ENCODE measurements around the gene KAZN.

The KAZN gene

DNA sequence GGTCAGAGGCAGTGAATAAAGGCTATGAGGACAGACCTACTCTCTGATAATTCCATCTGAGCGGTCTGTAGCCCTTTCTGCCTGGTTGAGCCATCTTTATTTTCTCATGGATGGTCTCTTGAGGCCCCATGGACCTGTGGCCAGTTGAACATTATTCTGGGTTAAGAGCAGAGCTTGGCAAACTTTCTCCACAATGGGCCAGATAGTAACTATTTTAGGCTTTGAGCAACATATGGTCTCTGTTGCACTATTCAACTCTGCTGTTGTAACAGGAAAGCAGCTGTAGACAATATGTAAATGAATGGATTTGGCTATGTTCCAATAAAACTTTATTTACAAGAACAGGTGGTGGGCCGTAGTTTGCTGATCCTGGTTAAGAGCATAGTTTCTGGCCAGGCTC, 62.7 kb downstream of the KAZN start:
- no peak overlapping the region for H3K4me3 ChIP-seq (ENCODE audit: low read depth, low read length)
- no peak for DNase-seq (ENCODE audit: low read depth)

DNA sequence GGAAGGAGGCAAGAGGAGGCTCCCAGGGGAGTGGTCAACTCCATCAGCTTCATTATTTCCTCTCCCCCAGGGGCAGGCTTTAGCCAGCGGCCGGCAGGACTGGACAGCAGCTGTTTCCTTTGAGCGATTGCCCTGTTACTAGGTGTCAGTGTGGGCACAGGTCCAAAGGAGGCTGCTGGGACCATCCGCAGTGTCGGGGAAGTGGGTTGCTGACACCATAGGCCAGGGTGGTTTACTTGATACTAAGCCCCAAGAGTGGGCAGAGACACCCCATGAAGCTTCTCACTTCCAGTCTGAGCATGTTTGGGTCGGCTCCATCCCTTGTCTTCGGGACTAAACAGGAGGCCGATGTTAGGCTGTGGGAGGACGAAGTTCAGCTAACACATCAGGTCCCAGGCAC, 63.6 kb downstream of the KAZN start:
- no peak overlapping the region for H3K4me3 ChIP-seq (ENCODE audit: low read depth, low read length)
- no peak for DNase-seq (ENCODE audit: low read depth)

DNA sequence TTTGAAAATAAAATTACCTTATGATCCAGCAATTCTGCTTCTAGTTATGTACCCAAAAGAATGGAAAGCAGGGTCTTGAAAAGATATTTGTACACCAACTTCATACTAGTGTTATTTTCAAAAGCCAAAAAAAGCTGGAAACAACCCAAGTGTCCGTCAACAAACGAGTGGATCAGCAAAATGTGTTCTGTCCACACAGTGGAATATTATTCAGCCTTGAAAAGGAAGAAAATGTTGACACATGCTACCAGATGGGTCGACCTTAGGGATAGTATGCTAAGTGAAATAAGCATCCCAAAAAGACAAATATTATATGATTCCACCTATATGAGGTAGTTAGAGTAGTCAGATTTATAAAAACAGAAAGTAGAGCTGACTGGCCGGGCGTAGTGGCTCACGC, 65.3 kb downstream of the KAZN start:
- no peak for DNase-seq (ENCODE audit: low read depth)
- no peak overlapping the region for H3K4me3 ChIP-seq (ENCODE audit: low read depth, low read length)

DNA sequence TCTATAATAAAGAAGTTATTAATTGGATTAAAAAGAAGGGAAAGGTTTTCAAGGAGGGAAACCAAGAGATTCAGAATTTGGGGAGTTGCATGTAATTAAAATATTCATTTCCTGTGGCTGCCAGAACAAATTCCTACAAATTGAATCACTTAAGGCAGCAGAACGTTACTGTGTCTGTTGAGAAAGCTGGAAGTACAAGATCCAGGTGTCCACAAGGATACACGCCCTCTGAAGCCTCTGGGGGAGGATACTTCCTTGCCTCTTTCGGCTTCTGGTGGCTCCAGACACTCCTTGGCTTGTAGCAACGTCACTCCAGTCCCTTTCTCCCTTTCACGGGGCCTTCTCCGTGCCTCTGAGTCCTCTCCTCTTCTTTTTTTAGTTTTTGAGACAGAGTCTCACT, 67.9 kb downstream of the KAZN start:
- H3K4me3 ChIP-seq (ENCODE audit: low read depth, low read length), result no peak overlapping the region
- DNase-seq (ENCODE audit: low read depth), result no peak

DNA sequence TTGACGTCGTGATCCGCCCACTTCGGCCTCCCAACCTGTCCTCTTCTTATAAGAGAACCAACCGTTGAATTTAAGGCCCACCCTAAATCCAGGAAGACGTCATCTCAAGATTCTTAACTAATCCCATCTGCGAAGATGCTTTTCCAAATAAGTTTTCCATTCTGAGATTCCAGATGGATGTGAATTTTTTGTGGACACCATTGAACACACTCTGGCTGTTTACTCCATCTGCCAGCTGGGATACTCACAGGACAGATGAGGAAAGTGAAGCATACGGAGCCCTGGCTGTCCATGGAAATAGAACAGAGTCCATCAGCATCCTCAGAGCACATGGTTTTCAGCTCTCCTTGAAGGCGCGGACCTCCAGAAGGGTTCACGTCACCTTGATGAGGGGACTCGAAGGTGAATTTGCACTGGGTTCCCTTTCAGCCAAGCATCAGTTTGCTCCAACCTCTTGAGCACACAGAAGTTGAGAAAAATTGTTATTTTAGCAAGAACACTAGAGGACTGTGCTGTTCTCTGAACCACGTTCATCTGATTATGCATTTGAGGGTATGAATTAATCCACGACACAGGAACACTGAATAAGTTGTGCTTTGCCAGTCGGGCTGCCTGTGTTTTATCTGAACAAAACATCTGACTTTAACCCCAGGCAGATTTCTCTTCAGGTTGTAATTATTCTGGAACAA, 68.6 kb downstream of the KAZN start:
- no peak for DNase-seq (ENCODE audit: low read depth)
- H3K4me3 ChIP-seq (ENCODE audit: low read depth, low read length), result no peak overlapping the region

DNA sequence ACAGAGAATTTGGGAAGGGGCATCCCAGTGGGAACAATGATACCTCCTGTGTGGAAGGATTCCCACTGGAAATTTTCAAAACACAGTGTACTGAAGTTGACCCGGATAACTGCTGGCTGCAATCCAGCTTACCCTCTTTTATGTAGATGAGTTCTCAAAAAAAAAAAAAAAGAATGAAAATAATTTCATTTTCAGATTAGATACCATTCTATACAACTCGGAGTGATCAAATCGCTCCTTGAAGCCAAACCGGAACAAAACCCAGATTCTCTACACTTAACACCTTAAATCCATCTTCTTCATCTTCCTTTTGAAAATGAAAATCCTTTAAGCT, 69.1 kb downstream of the KAZN start:
- DNase-seq (ENCODE audit: low read depth), result no peak
- no peak overlapping the region for H3K4me3 ChIP-seq (ENCODE audit: low read depth, low read length)

DNA sequence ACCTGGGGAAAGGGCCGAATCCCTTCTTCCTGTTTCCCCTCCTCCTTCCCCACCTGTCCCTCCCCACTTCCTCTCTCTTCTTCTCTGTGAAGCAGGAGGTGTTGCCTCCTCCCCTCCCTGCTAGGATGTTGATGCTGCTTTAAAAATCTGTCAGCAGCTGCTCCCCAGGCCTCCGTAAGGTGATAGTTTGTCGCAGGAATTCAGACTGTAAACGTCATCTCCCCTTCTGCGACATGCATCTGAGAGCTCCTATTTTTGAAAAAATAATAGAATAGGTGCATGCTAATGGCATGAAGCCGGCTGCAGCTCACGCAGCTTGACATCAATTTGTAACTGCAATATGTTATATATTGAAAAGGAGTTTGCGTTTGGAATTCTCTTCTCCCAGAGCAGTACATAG, 70.1 kb downstream of the KAZN start:
- no peak overlapping the region for H3K4me3 ChIP-seq (ENCODE audit: low read depth, low read length)
- DNase-seq (ENCODE audit: low read depth), result no peak

DNA sequence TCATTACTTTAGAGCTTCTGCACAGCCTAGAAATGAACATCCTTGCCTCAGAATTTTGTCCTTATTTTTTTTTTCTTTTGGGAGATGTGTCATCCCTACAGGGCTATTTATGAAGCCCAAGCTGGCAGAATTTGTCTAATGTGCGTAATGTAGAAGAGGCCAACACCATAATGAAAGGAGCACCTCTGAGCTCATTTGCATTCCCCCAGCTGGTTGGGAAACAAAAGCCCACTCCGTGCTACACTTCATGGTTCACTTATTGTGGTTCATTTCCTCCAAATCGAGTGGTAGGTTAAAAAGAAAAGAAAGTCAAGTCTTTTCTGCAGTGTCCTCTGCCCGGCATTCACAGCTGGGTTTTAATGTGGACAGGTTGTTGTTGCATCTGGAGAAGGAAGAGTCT, 73.5 kb downstream of the KAZN start:
- no peak for DNase-seq (ENCODE audit: low read depth)
- no peak overlapping the region for H3K4me3 ChIP-seq (ENCODE audit: low read depth, low read length)

DNA sequence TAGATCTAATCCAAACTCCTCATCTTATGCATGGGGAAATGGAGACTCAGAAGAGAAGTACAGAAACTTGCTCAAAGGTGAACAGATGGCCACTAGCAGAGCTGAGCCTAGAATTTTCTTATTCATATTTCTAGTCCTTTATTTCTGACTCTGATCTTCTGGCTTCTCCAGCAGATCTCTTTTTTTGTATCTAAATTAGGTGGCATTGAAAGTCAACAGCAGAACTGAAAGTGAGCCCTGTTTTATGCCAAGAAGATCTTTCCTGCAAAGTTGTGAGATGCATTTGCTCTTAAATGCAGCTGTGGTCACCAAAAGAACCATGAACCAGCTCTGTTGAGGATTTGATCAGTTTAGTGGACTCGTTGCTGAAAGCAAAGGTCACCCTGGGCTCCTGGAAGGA, 75.5 kb downstream of the KAZN start:
- no peak overlapping the region for H3K4me3 ChIP-seq (ENCODE audit: low read depth, low read length)
- no peak for DNase-seq (ENCODE audit: low read depth)

DNA sequence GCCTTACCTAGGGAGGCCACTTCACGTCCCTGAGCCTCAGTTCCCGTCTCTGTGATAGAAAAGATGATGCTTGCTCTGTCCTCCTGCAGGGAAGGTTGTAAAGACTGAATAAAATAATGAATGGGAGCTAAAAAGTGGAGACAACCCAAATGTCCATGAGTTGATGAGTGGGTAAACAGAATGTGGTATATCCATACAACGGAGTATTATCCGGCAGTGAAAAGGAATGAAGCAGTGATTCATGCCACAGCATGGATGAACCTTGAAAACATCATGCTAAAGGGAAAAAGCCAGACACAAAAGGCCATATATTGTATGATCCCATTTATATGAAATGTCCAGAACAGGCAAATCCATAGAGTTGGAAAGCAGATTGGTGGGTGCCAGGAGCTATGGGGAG, 77.9 kb downstream of the KAZN start:
- no peak for DNase-seq (ENCODE audit: low read depth)
- no peak overlapping the region for H3K4me3 ChIP-seq (ENCODE audit: low read depth, low read length)

DNA sequence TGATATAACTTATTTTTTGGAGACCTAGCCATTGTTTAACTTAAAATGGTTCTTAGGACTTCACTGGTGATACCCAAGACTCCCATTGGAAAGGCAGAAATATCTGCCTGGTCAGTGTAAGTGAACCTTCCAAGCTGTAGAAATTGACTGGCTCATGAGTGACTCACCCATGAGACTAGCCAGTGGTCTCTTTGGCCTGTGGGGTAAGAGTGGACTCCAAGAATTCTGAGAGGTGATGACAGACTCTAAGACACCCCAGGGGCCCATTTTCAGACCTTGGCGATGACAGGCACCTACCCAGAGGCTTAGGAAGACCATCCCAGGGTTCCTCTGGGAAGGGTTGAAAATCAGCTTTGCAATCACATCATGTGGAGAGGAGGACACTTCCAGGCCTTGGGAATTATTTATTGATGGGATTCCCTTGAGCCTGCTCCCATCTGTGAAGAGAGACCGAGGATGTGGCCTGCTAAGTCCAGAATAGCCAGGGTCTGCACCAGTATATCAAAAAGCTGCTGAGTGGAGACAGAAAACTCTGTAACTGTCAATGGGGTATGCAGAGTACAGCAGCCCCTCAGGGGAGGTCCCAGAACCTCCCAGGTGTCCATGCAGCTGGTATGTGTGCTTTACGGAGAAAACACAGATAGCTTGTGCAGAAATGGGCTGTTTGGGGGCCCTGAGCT, 78.9 kb downstream of the KAZN start:
- DNase-seq (ENCODE audit: low read depth), result no peak
- no peak overlapping the region for H3K4me3 ChIP-seq (ENCODE audit: low read depth, low read length)

DNA sequence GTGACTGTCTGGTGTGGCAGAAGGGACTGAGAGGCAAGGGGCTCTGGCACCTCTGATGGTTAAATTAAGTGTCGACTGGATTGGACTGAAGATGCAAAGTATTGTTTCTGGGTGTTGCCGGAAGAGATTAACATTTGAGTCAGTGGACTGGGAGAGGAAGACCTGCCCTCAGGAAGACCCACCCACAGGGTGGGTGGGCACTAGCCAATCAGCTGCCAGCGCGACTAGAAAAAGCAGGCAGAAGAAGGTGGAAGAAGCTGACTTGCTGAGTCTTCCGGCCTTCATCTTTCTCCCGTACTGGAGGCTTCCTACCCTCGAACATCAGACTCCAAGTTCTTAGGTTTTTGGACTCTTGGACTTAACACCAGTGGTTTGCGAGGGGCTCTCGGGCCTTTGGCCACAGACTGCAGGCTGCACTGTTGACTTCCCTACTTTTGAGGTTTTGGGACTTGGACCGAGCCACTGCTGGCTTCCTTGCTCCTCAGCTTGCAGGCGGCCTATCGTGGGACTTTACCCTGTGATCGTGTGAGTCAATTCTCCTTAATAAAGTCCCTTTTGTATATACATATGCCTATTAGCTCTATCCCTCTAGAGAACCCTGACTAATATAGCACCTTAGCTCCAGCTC, 79.6 kb downstream of the KAZN start:
- DNase-seq (ENCODE audit: low read depth), result no peak
- no peak overlapping the region for H3K4me3 ChIP-seq (ENCODE audit: low read depth, low read length)

DNA sequence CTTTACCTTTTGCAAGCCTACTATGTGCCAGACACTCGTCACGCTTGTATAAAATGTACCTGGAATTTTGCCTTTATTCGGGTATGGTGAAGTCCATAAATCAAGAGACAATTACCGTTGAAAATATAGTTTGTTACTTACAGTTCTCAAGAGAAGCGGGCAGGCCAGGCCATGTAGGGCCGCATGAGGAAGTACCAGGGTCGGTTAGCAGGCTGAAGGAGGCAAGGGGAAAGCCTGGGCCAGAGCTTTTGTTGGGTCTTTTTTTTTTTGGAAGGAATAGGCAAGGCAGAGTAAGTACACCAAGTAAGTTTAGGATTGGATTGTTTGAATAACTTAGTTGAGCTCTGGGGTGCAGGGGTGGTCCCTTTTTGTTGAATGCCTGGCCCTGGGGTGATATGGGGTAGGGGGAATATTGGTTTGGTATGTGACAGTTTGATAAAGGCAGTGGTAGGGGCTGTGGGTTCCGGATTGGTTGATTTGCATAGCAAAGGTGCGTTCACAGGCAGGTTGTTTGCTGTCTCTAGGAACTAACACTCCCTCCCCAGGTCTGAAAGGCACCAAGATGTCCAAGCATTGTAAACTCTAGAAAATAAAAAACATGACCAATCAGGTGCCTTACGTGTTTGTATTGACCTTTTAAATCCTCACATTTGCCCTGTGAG, 80.7 kb downstream of the KAZN start:
- H3K4me3 ChIP-seq (ENCODE audit: low read depth, low read length), result no peak overlapping the region
- no peak for DNase-seq (ENCODE audit: low read depth)

DNA sequence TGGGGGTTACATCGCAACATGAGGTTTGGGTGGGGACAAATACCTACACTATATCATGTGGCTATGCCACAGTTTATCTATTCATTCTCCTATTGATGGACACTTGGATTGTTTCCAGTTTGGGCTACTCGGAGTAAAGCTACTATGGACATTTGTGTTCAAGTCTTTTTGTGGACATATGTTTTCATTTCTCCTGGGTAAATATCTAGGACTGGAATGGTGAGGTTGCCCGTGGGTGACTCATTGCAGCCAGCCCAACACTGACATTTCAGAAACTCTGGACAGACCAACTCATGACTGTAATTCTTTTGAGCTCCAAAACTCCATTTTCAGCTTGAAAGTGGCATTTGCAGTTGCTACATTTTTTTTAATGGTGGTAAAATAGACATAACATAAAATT, 82.7 kb downstream of the KAZN start:
- no peak overlapping the region for H3K4me3 ChIP-seq (ENCODE audit: low read depth, low read length)
- no peak for DNase-seq (ENCODE audit: low read depth)

DNA sequence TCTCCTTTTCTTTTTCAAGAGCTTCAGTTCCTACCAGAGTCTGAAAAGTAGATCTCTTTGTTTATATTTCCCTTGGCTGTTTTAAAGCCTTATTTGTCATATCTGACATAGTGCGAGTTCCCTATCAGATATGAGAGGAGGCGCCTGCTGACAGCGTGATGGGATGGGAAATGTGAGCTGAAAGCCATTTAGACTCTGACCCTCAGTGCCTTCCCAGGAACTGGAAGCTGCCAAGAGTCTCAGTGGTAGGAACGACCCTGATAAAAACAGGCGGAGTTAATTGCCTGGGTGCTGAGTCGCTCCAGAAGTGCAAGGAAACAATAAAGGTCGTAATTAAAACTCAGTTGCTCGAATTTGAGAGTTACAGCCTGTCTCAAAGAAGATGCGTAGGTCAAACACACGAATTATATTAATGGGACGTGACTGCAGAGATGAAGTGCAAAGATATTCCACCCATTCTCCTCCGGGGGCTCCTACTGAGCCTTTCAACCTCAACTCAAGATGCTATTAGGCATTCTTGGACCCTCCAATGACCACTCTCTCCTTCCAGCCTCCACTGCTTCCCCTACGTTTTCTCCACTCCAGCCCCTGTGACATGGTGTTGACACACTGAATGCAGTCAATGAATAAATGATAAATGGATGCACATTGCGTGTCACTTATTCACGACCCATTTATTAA, 84.6 kb downstream of the KAZN start:
- no peak for DNase-seq (ENCODE audit: low read depth)
- no peak overlapping the region for H3K4me3 ChIP-seq (ENCODE audit: low read depth, low read length)

DNA sequence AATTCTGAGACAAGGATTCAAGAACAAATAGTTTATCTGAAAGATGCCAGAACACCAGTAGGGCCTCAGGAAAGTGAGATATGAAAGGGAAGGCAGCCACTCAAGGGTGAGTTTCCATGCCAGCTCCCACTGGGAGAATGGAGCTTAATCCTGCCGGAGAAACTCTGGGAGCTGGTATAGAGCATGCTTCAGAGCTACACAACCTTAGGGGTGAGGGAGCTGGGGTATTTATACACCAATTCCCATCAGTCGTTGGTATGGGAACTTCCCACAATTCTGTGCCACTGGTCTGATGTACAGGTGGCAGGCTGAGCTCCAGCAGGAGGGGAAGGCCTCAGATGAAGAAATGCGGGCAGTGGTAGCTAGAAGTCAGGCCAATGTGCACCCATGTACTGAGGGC, 86.6 kb downstream of the KAZN start:
- no peak for DNase-seq (ENCODE audit: low read depth)
- no peak overlapping the region for H3K4me3 ChIP-seq (ENCODE audit: low read depth, low read length)

DNA sequence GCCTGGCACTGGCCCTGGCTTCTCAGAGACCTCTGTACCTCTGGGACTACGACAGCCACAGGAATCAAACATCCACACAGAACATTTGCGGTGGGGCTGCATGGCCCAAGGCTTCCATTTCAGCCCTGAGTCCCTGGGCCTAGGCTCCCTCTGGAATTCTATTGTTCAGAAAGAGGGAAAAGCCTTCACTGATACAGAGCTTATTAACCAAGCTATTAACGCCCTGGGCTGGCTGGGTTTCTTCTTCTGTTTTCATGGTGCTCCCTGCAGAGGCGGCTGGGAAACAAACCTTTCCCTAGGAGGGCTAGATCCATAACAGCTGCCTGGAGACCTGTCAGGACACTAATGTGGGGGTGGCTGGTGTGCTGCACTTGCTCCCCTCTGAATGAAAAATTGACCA, 88.2 kb downstream of the KAZN start:
- DNase-seq (ENCODE audit: low read depth), result no peak

DNA sequence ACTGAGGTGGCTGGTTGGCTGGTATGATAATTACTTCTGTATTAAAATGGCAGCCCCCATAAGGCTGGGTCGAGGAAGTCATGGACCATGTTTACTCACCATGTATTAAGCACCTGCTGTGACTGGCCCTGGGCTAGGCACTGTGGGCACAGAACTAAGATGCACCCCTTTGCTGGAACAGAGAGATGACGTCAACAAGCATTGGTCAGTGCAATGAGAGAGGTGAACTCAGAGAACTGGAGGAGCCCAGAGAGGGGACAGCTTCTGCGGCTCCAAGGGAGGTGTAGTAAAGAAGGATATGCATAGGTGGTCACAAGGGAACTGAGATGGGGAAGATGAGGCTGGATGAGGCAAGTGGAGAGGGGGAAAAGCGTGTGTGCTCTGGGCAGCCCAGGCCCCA, 88.7 kb downstream of the KAZN start:
- DNase-seq (ENCODE audit: low read depth), result no peak
- no peak overlapping the region for H3K4me3 ChIP-seq (ENCODE audit: low read depth, low read length)

More for the DNA sequence above, 88.2 kb downstream of the KAZN start:
- no peak overlapping the region for H3K4me3 ChIP-seq (ENCODE audit: low read depth, low read length)

DNA sequence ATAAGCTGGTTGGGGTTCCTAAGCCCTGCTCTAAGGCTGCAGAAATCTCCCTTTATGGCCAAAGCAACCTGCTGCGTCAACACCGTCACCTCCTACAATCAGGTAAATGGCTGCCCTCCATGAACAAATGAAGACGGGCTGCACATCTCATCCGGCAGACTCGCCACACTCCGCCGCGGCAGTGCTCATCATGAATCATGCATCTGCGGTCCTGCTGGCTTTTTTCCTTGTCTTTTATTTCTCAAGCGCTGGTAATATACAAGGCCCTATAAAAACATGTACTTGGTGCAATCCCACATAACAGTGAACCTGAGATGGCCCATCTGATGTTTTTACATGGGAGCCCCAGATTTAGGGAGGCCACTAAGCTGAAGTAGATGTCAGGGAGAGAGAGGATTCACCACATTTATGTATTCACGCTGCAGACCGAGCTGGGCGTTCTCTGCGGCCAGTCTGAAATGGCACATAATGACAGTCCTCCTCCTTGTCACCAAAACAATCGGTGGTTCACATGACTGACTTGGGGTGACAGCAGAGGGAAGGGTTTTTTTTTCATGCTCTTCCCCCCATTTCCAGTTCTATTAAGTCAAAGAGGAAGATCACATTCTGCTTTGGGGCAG, 91.6 kb downstream of the KAZN start:
- H3K4me3 ChIP-seq (ENCODE audit: low read depth, low read length), result no peak overlapping the region
- DNase-seq (ENCODE audit: low read depth), result no peak

DNA sequence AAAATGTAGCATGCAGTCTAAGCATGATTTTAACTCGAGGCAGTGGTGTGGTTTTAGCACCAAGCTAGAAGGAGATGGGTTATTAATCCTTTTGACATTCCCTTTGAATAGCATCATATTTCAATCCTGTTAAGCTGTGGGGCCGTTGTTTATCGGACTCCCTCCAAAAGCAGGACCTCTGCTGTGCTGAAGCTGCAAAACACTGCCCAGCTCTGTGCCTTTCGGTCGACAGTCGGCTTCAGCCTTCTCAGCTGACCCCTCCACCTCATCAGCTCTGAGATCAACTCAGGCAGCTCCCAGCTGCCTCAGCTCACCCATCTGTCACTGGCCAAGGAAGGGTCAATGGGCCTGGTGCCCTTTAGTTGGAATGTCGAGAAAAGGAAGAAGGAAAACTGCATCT, 95.5 kb downstream of the KAZN start:
- no peak for DNase-seq (ENCODE audit: low read depth)
- H3K4me3 ChIP-seq (ENCODE audit: low read depth, low read length), result no peak overlapping the region
